Measurements from ENCODE around the gene ANKRD60. TPM values are rescaled to one million over a fixed set of nuclear protein-coding genes. Genes with fewer than 3 reads are reported as not detected.
A peak's percentile ranks its signal among the peaks of the same experiment; 100 is the strongest.

ANKRD60 gene
- total and polyA plus RNA-seq, 2 donors (not counting 1 experiment from before 2014, with no cell fraction given), result not detected

- Histone ChIP-seq H2AFZ (ENCODE audit: low read length) (no peak overlapping the region), H3K9me3 (ENCODE audit: control insufficient read depth, insufficient read depth, low read depth, low read length) (no peaks in the 10 kb centered on the region), H3K4me2 (ENCODE audit: extremely low read depth, insufficient read depth, low read length) (no peak overlapping the region), H3K36me3 (ENCODE audit: control insufficient read depth, insufficient read depth, low read length) (peaks cover 4% of the 10 kb centered on the region), H3K4me1 (ENCODE audit: control insufficient read depth, extremely low read depth, insufficient read depth, low read length) (peaks cover 8% of the 10 kb centered on the region), H3K79me2 (ENCODE audit: control insufficient read depth, insufficient read depth, low read length) (no peaks in the 10 kb centered on the region), H3K9ac (ENCODE audit: insufficient read depth, low read length) (no peak overlapping the region), H3K27ac (ENCODE audit: insufficient read depth, low read length) (no peak overlapping the region), H3K27me3 (ENCODE audit: control insufficient read depth, insufficient read depth, low read length) (peaks cover 5% of the 10 kb centered on the region), H4K20me1 (ENCODE audit: control insufficient read depth, extremely low read depth, insufficient read depth, low read length) (no peaks in the 10 kb centered on the region), H3K4me3 (replicated peaks in 1 of 4; ENCODE audit: control extremely low read depth in 1 of 4, insufficient read depth in 1 of 4, low read depth in 3 of 4, low read length in 4 of 4) (no peak overlapping the region)
- no peak for DNase-seq (ENCODE audit: low read depth in 2 of 2)
- TF ChIP-seq EZH2 (IDR thresholded peaks at IDR 0.05; ENCODE audit: low read length, missing control alignments) (no peak), CTCF (conservative IDR thresholded peaks at IDR 0.05 in 1 of 2, IDR thresholded peaks at IDR 0.05 in 1 of 2; ENCODE audit: low read depth in 1 of 2, low read length in 2 of 2) (peak; percentile 72 to 88)
Observed at GRCh38 chr20:58233881-58234528, 5.6 kb upstream of the ANKRD60 start.

- no peaks in the 10 kb centered on the region for H4K20me1 ChIP-seq (ENCODE audit: control insufficient read depth, extremely low read depth, insufficient read depth, low read length)
- peaks cover 4% of the 10 kb centered on the region for H3K36me3 ChIP-seq (ENCODE audit: control insufficient read depth, insufficient read depth, low read length)
- H3K4me1 ChIP-seq (ENCODE audit: control insufficient read depth, extremely low read depth, insufficient read depth, low read length), result peaks cover 8% of the 10 kb centered on the region
- no peak for TF ChIP-seq CTCF (conservative IDR thresholded peaks at IDR 0.05 in 1 of 2, IDR thresholded peaks at IDR 0.05 in 1 of 2; ENCODE audit: low read depth in 1 of 2, low read length in 2 of 2)
- no peak for TF ChIP-seq EZH2 (IDR thresholded peaks at IDR 0.05; ENCODE audit: low read length, missing control alignments)
- H3K27me3 ChIP-seq (ENCODE audit: control insufficient read depth, insufficient read depth, low read length), result peaks cover 8% of the 10 kb centered on the region
- no peaks in the 10 kb centered on the region for H3K9me3 ChIP-seq (ENCODE audit: control insufficient read depth, insufficient read depth, low read depth, low read length)
- no peak overlapping the region for H2AFZ ChIP-seq (ENCODE audit: low read length)
- H3K9ac ChIP-seq (ENCODE audit: insufficient read depth, low read length), result no peak overlapping the region
- no peak overlapping the region for H3K27ac ChIP-seq (ENCODE audit: insufficient read depth, low read length)
- no peaks in the 10 kb centered on the region for H3K79me2 ChIP-seq (ENCODE audit: control insufficient read depth, insufficient read depth, low read length)
- H3K4me3 ChIP-seq (replicated peaks in 1 of 4; ENCODE audit: control extremely low read depth in 1 of 4, insufficient read depth in 1 of 4, low read depth in 3 of 4, low read length in 4 of 4), result no peak overlapping the region
- H3K4me2 ChIP-seq (ENCODE audit: extremely low read depth, insufficient read depth, low read length), result no peak overlapping the region
- DNase-seq (ENCODE audit: low read depth in 2 of 2), result no peak
Observed at GRCh38 chr20:58233393-58233792, 4.9 kb upstream of the ANKRD60 start.

GRCh38 chr20:58231683-58232082 is 3.2 kb upstream of the ANKRD60 start:
- H3K9ac ChIP-seq (ENCODE audit: insufficient read depth, low read length), result no peak overlapping the region
- peaks cover 4% of the 10 kb centered on the region for H3K36me3 ChIP-seq (ENCODE audit: control insufficient read depth, insufficient read depth, low read length)
- no peak overlapping the region for H2AFZ ChIP-seq (ENCODE audit: low read length)
- no peaks in the 10 kb centered on the region for H3K9me3 ChIP-seq (ENCODE audit: control insufficient read depth, insufficient read depth, low read depth, low read length)
- TF ChIP-seq CTCF (conservative IDR thresholded peaks at IDR 0.05 in 1 of 2, IDR thresholded peaks at IDR 0.05 in 1 of 2; ENCODE audit: low read depth in 1 of 2, low read length in 2 of 2) (no peak), EZH2 (IDR thresholded peaks at IDR 0.05; ENCODE audit: low read length, missing control alignments) (no peak)
- H4K20me1 ChIP-seq (ENCODE audit: control insufficient read depth, extremely low read depth, insufficient read depth, low read length), result no peaks in the 10 kb centered on the region
- H3K4me2 ChIP-seq (ENCODE audit: extremely low read depth, insufficient read depth, low read length), result no peak overlapping the region
- no peak overlapping the region for H3K27ac ChIP-seq (ENCODE audit: insufficient read depth, low read length)
- peaks cover 24% of the 10 kb centered on the region for H3K27me3 ChIP-seq (ENCODE audit: control insufficient read depth, insufficient read depth, low read length)
- H3K4me1 ChIP-seq (ENCODE audit: control insufficient read depth, extremely low read depth, insufficient read depth, low read length), result no peaks in the 10 kb centered on the region
- DNase-seq (ENCODE audit: low read depth in 2 of 2), result peak in 1 of 2 donors; percentile 59
- H3K4me3 ChIP-seq (replicated peaks in 1 of 4; ENCODE audit: control extremely low read depth in 1 of 4, insufficient read depth in 1 of 4, low read depth in 3 of 4, low read length in 4 of 4), result no peak overlapping the region
- no peaks in the 10 kb centered on the region for H3K79me2 ChIP-seq (ENCODE audit: control insufficient read depth, insufficient read depth, low read length)

Data from fibroblast of lung (primary cell).